Measurements from ENCODE around the gene CPVL.

DNA sequence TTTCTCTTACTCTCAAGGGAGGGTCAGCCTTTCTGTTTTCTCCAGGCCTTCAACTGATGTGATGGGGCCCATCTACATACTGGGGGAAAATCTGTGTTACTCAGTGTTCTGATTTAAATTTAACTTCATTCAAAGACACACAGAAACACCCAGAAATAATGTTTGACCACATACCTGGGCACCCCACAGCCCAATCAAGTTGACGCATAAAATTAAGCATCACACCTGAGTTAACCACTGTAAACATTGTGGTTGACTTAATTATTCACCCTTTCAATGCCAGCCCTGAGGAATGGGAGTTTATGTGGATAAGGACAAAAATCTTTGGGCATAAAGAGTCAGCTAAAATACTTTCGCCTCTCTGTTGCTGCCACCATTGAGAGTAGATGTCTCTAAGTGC lies 38.3 kb upstream of the CPVL start:
- TF ChIP-seq, protein P1, sequence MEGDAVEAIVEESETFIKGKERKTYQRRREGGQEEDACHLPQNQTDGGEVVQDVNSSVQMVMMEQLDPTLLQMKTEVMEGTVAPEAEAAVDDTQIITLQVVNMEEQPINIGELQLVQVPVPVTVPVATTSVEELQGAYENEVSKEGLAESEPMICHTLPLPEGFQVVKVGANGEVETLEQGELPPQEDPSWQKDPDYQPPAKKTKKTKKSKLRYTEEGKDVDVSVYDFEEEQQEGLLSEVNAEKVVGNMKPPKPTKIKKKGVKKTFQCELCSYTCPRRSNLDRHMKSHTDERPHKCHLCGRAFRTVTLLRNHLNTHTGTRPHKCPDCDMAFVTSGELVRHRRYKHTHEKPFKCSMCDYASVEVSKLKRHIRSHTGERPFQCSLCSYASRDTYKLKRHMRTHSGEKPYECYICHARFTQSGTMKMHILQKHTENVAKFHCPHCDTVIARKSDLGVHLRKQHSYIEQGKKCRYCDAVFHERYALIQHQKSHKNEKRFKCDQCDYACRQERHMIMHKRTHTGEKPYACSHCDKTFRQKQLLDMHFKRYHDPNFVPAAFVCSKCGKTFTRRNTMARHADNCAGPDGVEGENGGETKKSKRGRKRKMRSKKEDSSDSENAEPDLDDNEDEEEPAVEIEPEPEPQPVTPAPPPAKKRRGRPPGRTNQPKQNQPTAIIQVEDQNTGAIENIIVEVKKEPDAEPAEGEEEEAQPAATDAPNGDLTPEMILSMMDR (IDR thresholded peaks at IDR 0.05; ENCODE audit: low read depth, low read length): no peak
- TF ChIP-seq EZH2phosphoT487 (IDR thresholded peaks at IDR 0.05; ENCODE audit: low read depth): no peak

All from OCI-LY3 (cell line).